ENCODE results near the gene PAQR5. TPM values are rescaled to one million over a fixed set of nuclear protein-coding genes. Genes with fewer than 3 reads are reported as not detected.
A peak's percentile ranks its signal among the peaks of the same experiment; 100 is the strongest.

PAQR5 gene
- total RNA-seq, 4 donors from 2014 or later: 0.27 to 2.6 (median 1.4) TPM

GRCh38 chr15:69293741-69294615 lies 4.7 kb upstream of the PAQR5 start:
- TF ChIP-seq POLR2A (IDR thresholded peaks at IDR 0.05) (no peak), POLR2AphosphoS5 (IDR thresholded peaks at IDR 0.05) (no peak)
- TF ChIP-seq, protein P1, sequence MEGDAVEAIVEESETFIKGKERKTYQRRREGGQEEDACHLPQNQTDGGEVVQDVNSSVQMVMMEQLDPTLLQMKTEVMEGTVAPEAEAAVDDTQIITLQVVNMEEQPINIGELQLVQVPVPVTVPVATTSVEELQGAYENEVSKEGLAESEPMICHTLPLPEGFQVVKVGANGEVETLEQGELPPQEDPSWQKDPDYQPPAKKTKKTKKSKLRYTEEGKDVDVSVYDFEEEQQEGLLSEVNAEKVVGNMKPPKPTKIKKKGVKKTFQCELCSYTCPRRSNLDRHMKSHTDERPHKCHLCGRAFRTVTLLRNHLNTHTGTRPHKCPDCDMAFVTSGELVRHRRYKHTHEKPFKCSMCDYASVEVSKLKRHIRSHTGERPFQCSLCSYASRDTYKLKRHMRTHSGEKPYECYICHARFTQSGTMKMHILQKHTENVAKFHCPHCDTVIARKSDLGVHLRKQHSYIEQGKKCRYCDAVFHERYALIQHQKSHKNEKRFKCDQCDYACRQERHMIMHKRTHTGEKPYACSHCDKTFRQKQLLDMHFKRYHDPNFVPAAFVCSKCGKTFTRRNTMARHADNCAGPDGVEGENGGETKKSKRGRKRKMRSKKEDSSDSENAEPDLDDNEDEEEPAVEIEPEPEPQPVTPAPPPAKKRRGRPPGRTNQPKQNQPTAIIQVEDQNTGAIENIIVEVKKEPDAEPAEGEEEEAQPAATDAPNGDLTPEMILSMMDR (IDR thresholded peaks at IDR 0.05): no peak
- ATAC-seq: no peak
- H3K4me3 ChIP-seq: no peak overlapping the region
- peaks cover 36% of the 10 kb centered on the region for H3K27me3 ChIP-seq
- 92 to 97% methylated on average over 5 to 9 of the region's 11 CpGs for WGBS, 2 donors (ENCODE audit: low coverage in 1 of 2)
- peaks cover 0 to 7% (median 2%) of the 10 kb centered on the region in 3 donors for H3K4me1 ChIP-seq
- no peaks in the 10 kb centered on the region for H3K9me3 ChIP-seq
- no peaks in the 10 kb centered on the region for H3K36me3 ChIP-seq
- H3K27ac ChIP-seq: no peak overlapping the region

DNA sequence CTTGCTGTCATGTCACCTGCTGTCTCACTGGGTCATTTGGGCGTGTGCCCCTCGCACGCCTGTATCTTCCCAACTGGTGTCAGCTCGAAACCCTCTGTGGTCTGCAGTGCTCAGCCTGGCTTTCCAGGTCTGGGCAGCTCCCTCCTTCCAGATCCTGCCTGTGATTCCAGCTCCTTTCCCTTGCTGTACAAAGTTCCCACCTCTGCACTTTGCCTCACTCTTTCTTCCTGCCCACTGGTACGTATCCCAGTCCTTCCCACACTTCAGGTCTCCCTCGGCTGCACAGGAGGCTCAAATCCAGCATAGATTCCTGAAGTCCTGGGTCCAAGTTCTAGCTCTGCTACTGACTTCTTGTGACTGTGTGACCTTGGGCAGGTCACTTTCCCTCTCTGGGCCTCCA lies 2.1 kb upstream of the PAQR5 start:
- no peaks in the 10 kb centered on the region for H3K36me3 ChIP-seq
- no peak overlapping the region for H3K4me3 ChIP-seq
- TF ChIP-seq POLR2AphosphoS5 (IDR thresholded peaks at IDR 0.05) (no peak), EP300 (IDR thresholded peaks at IDR 0.05) (no peak), POLR2A (IDR thresholded peaks at IDR 0.05) (no peak)
- TF ChIP-seq, protein P1 (IDR thresholded peaks at IDR 0.05): no peak
- no peak overlapping the region for H3K27ac ChIP-seq
- peaks cover 57% of the 10 kb centered on the region for H3K27me3 ChIP-seq
- H3K4me1 ChIP-seq: peaks cover 0 to 13% (median 7%) of the 10 kb centered on the region in 3 donors
- WGBS, 2 donors (ENCODE audit: low coverage in 1 of 2): 83 to 87% methylated on average over 4 to 6 of the region's 6 CpGs
- ATAC-seq: no peak
- no peaks in the 10 kb centered on the region for H3K9me3 ChIP-seq

GRCh38 chr15:69297642-69298353 lies 914 bp upstream of the PAQR5 start:
- Histone ChIP-seq H3K4me3 (no peak overlapping the region), H3K27ac (no peak overlapping the region), H3K27me3 (peaks cover 69% of the 10 kb centered on the region), H3K36me3 (no peaks in the 10 kb centered on the region), H3K9me3 (no peaks in the 10 kb centered on the region), H3K4me1 (peaks cover 0 to 13% (median 7%) of the 10 kb centered on the region in 3 donors)
- WGBS, 2 donors (ENCODE audit: low coverage in 1 of 2): 82% methylated on average over 8 of the region's 10 CpGs; no CpG with 5 or more reads in 1 of the 2 donors
- no peak for ATAC-seq
- TF ChIP-seq EP300 (IDR thresholded peaks at IDR 0.05): no peak
- TF ChIP-seq POLR2A (IDR thresholded peaks at IDR 0.05): no peak

DNA sequence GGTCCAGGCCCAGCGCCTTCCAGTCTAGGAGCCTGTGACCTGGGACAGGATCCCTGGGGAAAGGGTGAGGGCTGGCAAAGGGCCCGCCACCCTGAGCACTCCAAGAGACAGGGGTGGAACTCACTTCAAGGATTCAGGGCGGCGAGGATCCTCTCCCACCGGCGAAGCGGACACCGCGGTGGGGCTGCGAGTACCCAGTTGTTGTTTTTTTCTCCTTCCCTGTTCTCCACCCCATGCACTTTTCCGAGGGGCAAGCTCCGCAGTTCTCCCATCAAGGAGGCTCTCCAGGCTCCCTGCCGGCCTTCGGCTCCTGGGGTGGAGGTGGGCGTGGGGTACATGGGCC lies 387 bp upstream of the PAQR5 start:
- H3K27me3 ChIP-seq: peaks cover 74% of the 10 kb centered on the region
- peak overlapping the region in 1 of 2 donors; percentile 57 for H3K4me3 ChIP-seq
- TF ChIP-seq POLR2AphosphoS5 (IDR thresholded peaks at IDR 0.05) (no peak), EP300 (IDR thresholded peaks at IDR 0.05) (no peak), POLR2A (IDR thresholded peaks at IDR 0.05) (no peak)
- TF ChIP-seq, protein P1 (IDR thresholded peaks at IDR 0.05): no peak
- no peaks in the 10 kb centered on the region for H3K9me3 ChIP-seq
- 41% methylated on average over 3 of the region's 15 CpGs; no CpG with 5 or more reads in 1 of the 2 donors for WGBS, 2 donors (ENCODE audit: low coverage in 1 of 2)
- peaks cover 0 to 13% (median 7%) of the 10 kb centered on the region in 3 donors for H3K4me1 ChIP-seq
- H3K36me3 ChIP-seq: no peaks in the 10 kb centered on the region
- H3K27ac ChIP-seq: no peak overlapping the region
- ATAC-seq: no peak

DNA sequence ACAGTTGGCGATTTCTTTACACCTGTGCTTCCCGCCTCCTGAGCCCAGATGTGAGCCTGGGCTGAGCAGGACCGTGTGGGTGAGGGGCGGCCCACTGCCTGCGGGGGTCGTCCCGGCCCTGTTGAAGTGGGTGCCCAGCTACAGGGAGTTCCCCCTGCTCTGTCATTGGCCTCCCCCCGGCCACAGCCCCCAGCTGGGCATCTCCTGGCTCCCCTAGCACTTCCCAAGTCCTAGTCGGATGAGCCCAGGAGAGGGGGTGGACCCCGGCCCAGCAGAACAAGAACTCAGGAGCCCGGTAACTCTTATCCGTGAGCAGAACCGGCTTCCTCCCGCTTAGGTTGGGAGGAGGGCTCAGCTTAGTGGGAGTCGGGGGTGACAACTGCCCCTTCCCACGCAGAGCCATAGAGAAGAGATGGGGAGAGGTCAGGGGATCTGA lies 757 bp downstream of the PAQR5 start:
- Histone ChIP-seq H3K4me3 (peak overlapping the region in 1 of 2 donors; percentile 57), H3K9me3 (no peaks in the 10 kb centered on the region), H3K4me1 (peaks cover 0 to 13% (median 7%) of the 10 kb centered on the region in 3 donors), H3K36me3 (no peaks in the 10 kb centered on the region), H3K27me3 (peaks cover 79% of the 10 kb centered on the region), H3K27ac (no peak overlapping the region)
- no peak for TF ChIP-seq POLR2AphosphoS5 (IDR thresholded peaks at IDR 0.05)
- TF ChIP-seq EP300 (IDR thresholded peaks at IDR 0.05): no peak
- TF ChIP-seq, protein P1 (IDR thresholded peaks at IDR 0.05): no peak
- TF ChIP-seq POLR2A (IDR thresholded peaks at IDR 0.05): no peak
- no peak for ATAC-seq
- no CpG with 5 or more reads among the region's 16 CpGs for WGBS, 2 donors (ENCODE audit: low coverage in 1 of 2)

Data from gastroesophageal sphincter (tissue), 4 donors.